ENCODE results near the gene RNLS.

DNA sequence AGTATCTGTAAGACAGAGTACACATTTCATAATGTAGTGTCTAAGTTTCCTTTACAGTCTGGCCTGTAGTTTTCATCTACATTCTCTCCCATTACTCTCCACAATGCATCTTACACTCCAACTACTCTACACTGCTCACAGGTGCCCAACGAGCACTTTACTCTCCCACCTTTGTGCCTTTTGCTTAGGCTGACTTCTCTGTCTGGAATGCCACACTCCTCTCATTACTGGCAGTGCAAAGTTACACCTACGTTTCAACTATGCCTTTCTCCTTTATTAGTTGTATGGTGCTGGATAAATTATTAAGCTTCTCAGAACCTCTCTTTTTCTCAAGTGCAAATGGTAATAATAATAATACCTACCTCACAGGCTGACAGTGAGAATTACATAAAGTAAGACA is 70.5 kb downstream of the RNLS start:
- TF ChIP-seq CTCF (conservative IDR thresholded peaks at IDR 0.05 in 1 of 2, IDR thresholded peaks at IDR 0.05 in 1 of 2; ENCODE audit: extremely low read depth in 1 of 2, insufficient read depth in 1 of 2, low read depth in 1 of 2, low read length in 2 of 2) = no peak
- TF ChIP-seq EZH2 (IDR thresholded peaks at IDR 0.05; ENCODE audit: borderline replicate concordance, low read length) = no peak

Data from mammary epithelial cell (primary cell).